Measurements from ENCODE around the gene SLC25A18. TPM values are rescaled to one million over a fixed set of nuclear protein-coding genes. Genes with fewer than 3 reads are reported as not detected.

The SLC25A18 gene
- total and polyA plus RNA-seq, 2 of the 8 experiments (the other 6 are each of a cell fraction or from before 2014, with no cell fraction given) = 2.8 to 2.9 TPM

DNA sequence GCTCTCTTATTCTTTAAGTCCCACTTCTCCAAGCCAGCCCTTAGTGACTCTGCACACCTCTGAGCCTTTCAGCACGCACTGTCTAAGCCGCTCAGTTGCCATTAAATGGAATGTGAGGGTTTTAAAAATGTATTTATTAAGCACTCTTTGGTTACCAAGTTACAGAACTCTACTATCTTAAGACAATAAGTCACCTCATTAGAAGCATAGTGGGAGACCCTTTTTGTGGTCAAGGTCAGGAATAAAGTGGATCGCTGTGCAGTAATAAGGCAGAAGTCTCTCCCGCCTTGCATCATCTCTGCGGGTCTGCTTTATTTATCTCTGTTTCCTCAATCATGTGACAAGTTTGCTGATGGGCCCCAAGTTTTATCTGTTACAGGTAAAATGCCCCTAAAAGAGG, 11.9 kb downstream of the SLC25A18 start:
- Histone ChIP-seq H2BK20ac (ENCODE audit: low read length) (no peak overlapping the region), H3K4ac (replicated peaks; ENCODE audit: insufficient read length, low read depth, low read length) (no peak overlapping the region), H4K5ac (ENCODE audit: insufficient read length, low read depth, low read length) (no peak overlapping the region), H4K20me1 (replicated peaks in 1 of 2; ENCODE audit: control insufficient read depth in 1 of 2, insufficient read depth in 2 of 2, low read length in 2 of 2) (no peaks in the 10 kb centered on the region), H3K9ac (replicated peaks in 1 of 4; ENCODE audit: extremely low read depth in 1 of 4, low read depth in 3 of 4, low read length in 3 of 4) (no peak overlapping the region), H3K79me1 (ENCODE audit: low read depth, low read length) (no peaks in the 10 kb centered on the region), H3K4me1 (replicated peaks in 1 of 4; ENCODE audit: control insufficient read depth in 3 of 4, insufficient read depth in 4 of 4, low read length in 3 of 4) (peaks cover 0 to 8% (median 2%) of the 10 kb centered on the region in 4 experiments; a peak in 5 of 7 replicates), H3K36me3 (ENCODE audit: control insufficient read depth in 2 of 4, insufficient read depth in 4 of 4, low read length in 3 of 4) (no peaks in the 10 kb centered on the region), H2AK5ac (ENCODE audit: low read depth, low read length) (no peak overlapping the region), H3K56ac (replicated peaks; ENCODE audit: insufficient read length, low read depth, low read length) (no peak overlapping the region), H3K23me2 (ENCODE audit: low read depth, low read length) (no peaks in the 10 kb centered on the region; the same call in 1 of the 2 replicates), H2BK5ac (ENCODE audit: low read depth, low read length) (no peak overlapping the region), H3K23ac (ENCODE audit: insufficient read length) (no peak overlapping the region), H3K27ac (ENCODE audit: low read depth, low read length) (no peak overlapping the region), H4K91ac (replicated peaks; ENCODE audit: insufficient read length, low read length) (no peak overlapping the region), H4K8ac (ENCODE audit: extremely low read depth, insufficient read depth, low read length) (no peak overlapping the region), H2BK120ac (replicated peaks; ENCODE audit: low read depth, low read length) (no peak overlapping the region), H3K4me3 (ENCODE audit: extremely low read depth in 1 of 4, insufficient read depth in 2 of 4, low read depth in 3 of 4, low read length in 4 of 4) (no peak overlapping the region), H3K9me3 (ENCODE audit: insufficient read depth in 2 of 2, low read depth in 1 of 2, low read length in 1 of 2) (no peaks in the 10 kb centered on the region), H3K27me3 (replicated peaks in 1 of 4; ENCODE audit: control insufficient read depth in 3 of 4, extremely low read depth in 1 of 4, insufficient read depth in 3 of 4, low read length in 3 of 4) (no peaks in the 10 kb centered on the region), H2BK15ac (ENCODE audit: low read length) (no peak overlapping the region), H3K18ac (ENCODE audit: extremely low read depth, low read length) (no peak overlapping the region), H3K4me2 (ENCODE audit: insufficient read depth in 1 of 2, low read depth in 2 of 2, low read length in 2 of 2) (no peak overlapping the region), H2BK12ac (ENCODE audit: low read depth, low read length) (no peak overlapping the region), H3K79me2 (ENCODE audit: control insufficient read depth in 1 of 2, insufficient read depth in 2 of 2, low read length in 2 of 2) (no peaks in the 10 kb centered on the region), H2AFZ (ENCODE audit: low read length) (no peak overlapping the region), H3K14ac (ENCODE audit: insufficient read length) (no peak overlapping the region)
- 95% methylated on average over 5 of the region's 5 CpGs; no CpG with 5 or more reads in 1 of the 2 experiments for WGBS, 2 experiments (ENCODE audit: extremely low coverage in 1 of 2, insufficient coverage in 1 of 2, insufficient read length in 1 of 2, insufficient replicate concordance in 2 of 2, low coverage in 1 of 2, low lambda C conversion rate in 2 of 2, missing lambda C conversion rate in 1 of 2)
- no peak for DNase-seq (ENCODE audit: low read depth in 1 of 2, low spot score in 2 of 2)
- ChIA-PET POLR2A (ENCODE audit: partially characterized antibody) (no interaction called here), CTCF (ENCODE audit: partially characterized antibody) (no interaction called here)
- TF ChIP-seq SIX5 (IDR thresholded peaks at IDR 0.05; ENCODE audit: low read depth, low read length) (no peak), CBX5 (IDR thresholded peaks at IDR 0.05; ENCODE audit: low read depth, low read length) (no peak), CREB1 (IDR thresholded peaks at IDR 0.05) (no peak), JUN (IDR thresholded peaks at IDR 0.05; ENCODE audit: low read depth, low read length) (no peak), POLR2AphosphoS5 (IDR thresholded peaks at IDR 0.05; ENCODE audit: low read depth, low read length) (no peak), GABPA (IDR thresholded peaks at IDR 0.05; ENCODE audit: borderline replicate concordance, insufficient read depth, low read length) (no peak), EZH2 (IDR thresholded peaks at IDR 0.05; ENCODE audit: low read depth, low read length, severe bottlenecking) (no peak), SP2 (IDR thresholded peaks at IDR 0.05; ENCODE audit: low read length) (no peak)
- TF ChIP-seq, protein P1, sequence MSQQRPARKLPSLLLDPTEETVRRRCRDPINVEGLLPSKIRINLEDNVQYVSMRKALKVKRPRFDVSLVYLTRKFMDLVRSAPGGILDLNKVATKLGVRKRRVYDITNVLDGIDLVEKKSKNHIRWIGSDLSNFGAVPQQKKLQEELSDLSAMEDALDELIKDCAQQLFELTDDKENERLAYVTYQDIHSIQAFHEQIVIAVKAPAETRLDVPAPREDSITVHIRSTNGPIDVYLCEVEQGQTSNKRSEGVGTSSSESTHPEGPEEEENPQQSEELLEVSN (IDR thresholded peaks at IDR 0.05) = no peak
- no peak for FAIRE-seq
